Smooth muscle cell (in vitro differentiated cells): ENCODE data around the gene RHEBL1. TPM values are rescaled to one million over a fixed set of nuclear protein-coding genes. Genes with fewer than 3 reads are reported as not detected.

Source experiments
- DNase-seq: peaks from one replicate; lab custom pipeline; 2025; ENCODE audit not compliant: unreplicated experiment; lab: John Stamatoyannopoulos, UW
- H2AFZ ChIP-seq: fragments of 200-600 bp; sonication (generic); 2 replicates; pipeline ENCODE4 v1.6.0; 2016; ENCODE audit warnings: antibody characterized with exemption, low read depth, mild to moderate bottlenecking
- H3F3A ChIP-seq: fragments of 200-600 bp; sonication (generic); 2 replicates; pipeline ENCODE4 v1.6.0; 2017; ENCODE audit warnings: antibody characterized with exemption, low read depth
- H3K27ac ChIP-seq: fragments of 200-600 bp; sonication (generic); 2 replicates; pipeline ENCODE4 v1.5.1; 2016; ENCODE audit warnings: low read depth, mild to moderate bottlenecking
- H3K27me3 ChIP-seq: fragments of 200-600 bp; sonication (generic); 2 replicates; pipeline ENCODE4 v1.6.1; 2016; ENCODE audit warnings: low read depth, mild to moderate bottlenecking
- H3K36me3 ChIP-seq: fragments of 200-600 bp; sonication (generic); 2 replicates; pipeline ENCODE4 v1.5.1; 2016; ENCODE audit warnings: low read depth
- H3K4me1 ChIP-seq: fragments of 200-600 bp; sonication (generic); 2 replicates; pipeline ENCODE4 v1.5.1; 2016; ENCODE audit warnings: low read depth
- H3K4me2 ChIP-seq: fragments of 200-600 bp; sonication (generic); 2 replicates; pipeline ENCODE4 v1.6.0; 2016; ENCODE audit warnings: mild to moderate bottlenecking
- H3K4me3 ChIP-seq: fragments of 200-600 bp; sonication (generic); 2 replicates; pipeline ENCODE4 v1.5.1; 2016; ENCODE audit warnings: mild to moderate bottlenecking
- H3K79me2 ChIP-seq: fragments of 200-600 bp; sonication (generic); 2 replicates; pipeline ENCODE4 v1.6.0; 2016; ENCODE audit warnings: low read depth, mild to moderate bottlenecking
- H3K9ac ChIP-seq: fragments of 200-600 bp; sonication (generic); 2 replicates; pipeline ENCODE4 v1.6.0; 2016; ENCODE audit warnings: low read depth
- H3K9me3 ChIP-seq: fragments of 200-600 bp; sonication (generic); replicated peaks from 2 replicates; pipeline ENCODE4 v1.5.1; 2016; ENCODE audit warnings: low read depth
- H4K20me1 ChIP-seq: fragments of 200-600 bp; sonication (generic); 2 replicates; pipeline ENCODE4 v1.6.0; 2016; ENCODE audit warnings: low read depth
- CTCF ChIP-seq: fragments of 200-600 bp; sonication (generic); IDR thresholded peaks from 2 replicates; pipeline ENCODE4 v1.5.1; 2017; ENCODE audit warnings: borderline replicate concordance, mild to moderate bottlenecking, antibody characterized with exemption; ENCODE audit not compliant: insufficient read depth, poor library complexity, severe bottlenecking
- WGBS: methylation state at CpG from one replicate; pipeline ENCODE4 v1.1.7; 2016; ENCODE audit warnings: low lambda C conversion rate; 5-methylcytosine and 5-hydroxymethylcytosine counted together
- polyA plus RNA-seq: library from polyadenylated mRNA; unstranded; fragments of >200 nt; fragmentation: Nextera tagmentation; extraction: Ambion mirVana; gene quantifications from 2 replicates; pipeline ENCODE4 v1.2.1, GENCODE V29; 2016
- total RNA-seq: library from RNA; depleted of rRNA; stranded (reverse); fragments of >200 nt; gene quantifications from 2 replicates; pipeline ENCODE4 v1.2.3, GENCODE V29; 2014

The RHEBL1 gene
- total and polyA plus RNA-seq, 2 experiments from 2014 or later, result 0.76 to 2.1 TPM

GRCh38 chr12:49061157-49061650 lies 8.6 kb downstream of the RHEBL1 start:
- peak overlapping the region; percentile 98 for H3K9ac ChIP-seq
- no peaks in the 10 kb centered on the region for H3F3A ChIP-seq
- H3K36me3 ChIP-seq, result no peaks in the 10 kb centered on the region
- DNase-seq, result no peak
- H3K27ac ChIP-seq, result peak overlapping the region; percentile 89
- 13% methylated on average over 16 of the region's 16 CpGs for WGBS
- H3K79me2 ChIP-seq, result peaks cover 43% of the 10 kb centered on the region
- H4K20me1 ChIP-seq, result peaks cover 34% of the 10 kb centered on the region
- no peak for TF ChIP-seq CTCF
- H2AFZ ChIP-seq, result peak overlapping the region; percentile 98
- no peaks in the 10 kb centered on the region for H3K27me3 ChIP-seq
- no peaks in the 10 kb centered on the region for H3K9me3 ChIP-seq
- H3K4me2 ChIP-seq, result peak overlapping the region; percentile 99
- peaks cover 34% of the 10 kb centered on the region for H3K4me1 ChIP-seq
- H3K4me3 ChIP-seq, result peak overlapping the region; percentile 87

- Histone ChIP-seq H3K4me3 (peak within 1 kb of the TSS; percentile 87), H3K79me2 (peaks cover 50% of the 10 kb centered on the region), H3K27ac (peak within 1 kb of the TSS; percentile 89), H3K27me3 (no peaks in the 10 kb centered on the region), H3K9ac (peak within 1 kb of the TSS; percentile 98), H4K20me1 (peaks cover 41% of the 10 kb centered on the region), H3K9me3 (no peaks in the 10 kb centered on the region), H3K4me1 (peaks cover 37% of the 10 kb centered on the region), H3K36me3 (no peaks in the 10 kb centered on the region), H3F3A (no peaks in the 10 kb centered on the region), H2AFZ (peak within 1 kb of the TSS; percentile 98), H3K4me2 (peak within 1 kb of the TSS; percentile 99)
- 1% methylated on average over 65 of the region's 74 CpGs for WGBS
- peak; percentile 25 for TF ChIP-seq CTCF
- peak; percentile 83 for DNase-seq
Observed at GRCh38 chr12:49060237-49061156, 9.3 kb downstream of the RHEBL1 start, which contains the start of gene KMT2D. Gene KMT2D, minus strand, starts transcription at chr12:49060794. Its CDS starts 5,470 bp downstream, at chr12:49055324.

- TF ChIP-seq CTCF, result no peak
- no peaks in the 10 kb centered on the region for H3K36me3 ChIP-seq
- H3K79me2 ChIP-seq, result peaks cover 60% of the 10 kb centered on the region
- H3K9me3 ChIP-seq, result no peaks in the 10 kb centered on the region
- peaks cover 5% of the 10 kb centered on the region for H3F3A ChIP-seq
- peak overlapping the region; percentile 89 for H3K27ac ChIP-seq
- H3K4me3 ChIP-seq, result peak overlapping the region; percentile 87
- no peak overlapping the region for H2AFZ ChIP-seq
- DNase-seq, result no peak
- H3K27me3 ChIP-seq, result no peaks in the 10 kb centered on the region
- H3K4me1 ChIP-seq, result peaks cover 37% of the 10 kb centered on the region
- H3K9ac ChIP-seq, result peak overlapping the region; percentile 98
- peak overlapping the region; percentile 99 for H3K4me2 ChIP-seq
- H4K20me1 ChIP-seq, result peaks cover 51% of the 10 kb centered on the region
- WGBS, result under 1% methylated on average over 56 of the region's 70 CpGs
Observed at GRCh38 chr12:49059299-49060171, 10.2 kb downstream of the RHEBL1 start.
